IgD-negative memory B cell (primary cell): ENCODE data around the gene DSCAM. TPM values are rescaled to one million over a fixed set of nuclear protein-coding genes. Genes with fewer than 3 reads are reported as not detected.

Source experiments
- H3K27ac Mint-ChIP-seq, 3 donors: one replicate each; pipeline ENCODE4 v1.8.0; 2020 to 2022; ENCODE audit warnings: mild to moderate bottlenecking in 3 of 3, mixed read lengths in 3 of 3, moderate library complexity in 1 of 3
- H3K27me3 Mint-ChIP-seq: one replicate; pipeline ENCODE4 v1.8.0; 2021; ENCODE audit warnings: mixed read lengths
- H3K36me3 Mint-ChIP-seq: one replicate; pipeline ENCODE4 v1.8.0; 2020; ENCODE audit warnings: mild to moderate bottlenecking, mixed read lengths
- H3K4me1 Mint-ChIP-seq, 3 donors: one replicate each; pipeline ENCODE4 v1.8.0; 2020 to 2022; ENCODE audit warnings: mixed read lengths in 3 of 3, mild to moderate bottlenecking in 1 of 3
- H3K4me3 Mint-ChIP-seq, 4 donors: one replicate each; pipeline ENCODE4 v1.8.0; 2020 to 2022; ENCODE audit warnings: mild to moderate bottlenecking in 4 of 4, mixed read lengths in 4 of 4, moderate library complexity in 3 of 4
- H3K9me3 Mint-ChIP-seq, 3 donors: one replicate each; pipeline ENCODE4 v1.8.0; 2020 to 2021; ENCODE audit warnings: mixed read lengths in 3 of 3, mild to moderate bottlenecking in 1 of 3
- polyA plus RNA-seq: library from polyadenylated mRNA; unstranded; fragments of 300-500 nt; fragmentation: Illumina TruSeq; gene quantifications from one replicate; pipeline ENCODE4 v1.2.3, GENCODE V29; 2021

The DSCAM gene
- polyA plus RNA-seq, 1 donor from 2014 or later = not detected

DNA sequence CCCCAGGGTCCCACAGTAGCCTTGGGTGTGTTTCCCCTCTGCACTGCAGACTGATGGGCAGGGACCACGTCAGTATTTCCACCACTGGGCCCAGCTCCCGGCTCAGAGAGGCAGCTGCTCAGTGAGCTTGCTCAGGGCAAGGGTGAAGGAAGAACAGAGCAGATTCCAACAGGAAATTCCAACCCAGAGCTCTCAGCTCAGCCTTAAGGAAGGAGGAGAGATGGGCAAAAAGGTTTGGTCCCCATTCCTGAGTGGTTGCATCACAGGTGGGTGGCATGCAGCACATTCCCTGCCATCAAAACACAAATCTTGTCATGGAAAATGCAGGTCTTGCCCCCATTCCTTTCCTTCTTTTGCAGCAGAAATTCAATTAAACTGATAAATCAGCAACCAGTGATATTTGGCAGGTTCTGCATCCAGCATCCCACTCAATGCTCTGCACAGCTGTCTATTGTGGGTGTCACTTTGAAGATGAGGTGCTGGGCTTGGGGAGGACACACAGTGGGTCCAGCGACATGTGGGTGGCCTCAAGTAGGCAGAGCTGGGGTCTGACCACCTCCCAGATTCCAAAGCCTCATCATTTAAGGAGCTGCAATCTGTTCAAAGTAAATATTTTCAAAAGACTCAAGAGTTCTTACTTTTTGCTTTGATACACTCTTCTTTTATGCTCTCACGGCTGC, 315.4 kb downstream of the DSCAM start:
- Mint-ChIP-seq H3K36me3 (no peaks in the 10 kb centered on the region), H3K4me1 (no peaks in the 10 kb centered on the region), H3K9me3 (peaks cover 11 to 12% (median 11%) of the 10 kb centered on the region in 3 donors), H3K4me3 (no peak overlapping the region), H3K27me3 (no peaks in the 10 kb centered on the region), H3K27ac (no peak overlapping the region)

DNA sequence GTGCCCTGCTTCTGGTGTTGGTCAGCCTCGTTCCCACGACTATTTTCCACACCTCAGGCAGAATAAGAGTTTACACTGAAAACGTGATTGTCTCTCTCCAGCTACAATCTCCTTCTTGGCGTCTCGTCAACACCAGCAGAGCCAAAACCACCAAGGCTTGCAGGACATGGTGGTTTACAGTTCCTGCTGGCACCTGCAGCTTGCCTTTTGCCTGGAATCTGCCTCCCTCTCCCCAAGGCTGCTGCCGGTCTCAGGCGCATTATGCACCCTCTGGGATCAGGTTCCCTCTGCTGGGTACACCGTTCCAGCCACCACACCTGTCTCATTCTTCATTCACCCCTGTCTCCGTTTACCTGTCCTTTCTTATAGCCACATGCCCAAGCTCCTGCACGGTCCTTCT, 315.9 kb downstream of the DSCAM start:
- H3K4me3 Mint-ChIP-seq = no peak overlapping the region
- H3K27me3 Mint-ChIP-seq = no peaks in the 10 kb centered on the region
- H3K9me3 Mint-ChIP-seq = peaks cover 11 to 12% (median 11%) of the 10 kb centered on the region in 3 donors
- no peak overlapping the region for H3K27ac Mint-ChIP-seq
- no peaks in the 10 kb centered on the region for H3K36me3 Mint-ChIP-seq
- no peaks in the 10 kb centered on the region for H3K4me1 Mint-ChIP-seq

DNA sequence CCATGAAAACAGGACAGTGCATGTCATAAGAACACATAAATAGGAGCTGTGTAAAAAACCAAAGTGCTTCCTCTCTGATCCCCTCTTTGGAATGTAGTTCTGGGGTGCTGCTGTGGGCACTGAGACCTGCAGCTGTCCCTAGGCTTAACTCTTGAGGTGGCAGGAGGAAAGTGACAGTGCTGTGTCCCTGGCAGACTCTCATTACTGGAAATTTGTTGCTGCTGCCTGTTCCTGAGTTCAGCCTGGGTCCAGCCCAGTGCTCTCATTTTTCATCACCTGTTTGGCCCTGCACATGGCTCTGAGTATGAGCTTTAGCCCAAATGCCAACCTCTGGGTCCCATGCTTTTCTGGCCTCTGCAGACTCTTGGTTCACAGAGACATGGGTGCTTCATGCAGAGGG, 329.3 kb downstream of the DSCAM start:
- H3K9me3 Mint-ChIP-seq = peaks cover 0 to 6% (median 3%) of the 10 kb centered on the region in 3 donors
- H3K36me3 Mint-ChIP-seq = no peaks in the 10 kb centered on the region
- no peak overlapping the region for H3K27ac Mint-ChIP-seq
- H3K4me3 Mint-ChIP-seq = no peak overlapping the region
- H3K27me3 Mint-ChIP-seq = no peaks in the 10 kb centered on the region
- no peaks in the 10 kb centered on the region for H3K4me1 Mint-ChIP-seq

DNA sequence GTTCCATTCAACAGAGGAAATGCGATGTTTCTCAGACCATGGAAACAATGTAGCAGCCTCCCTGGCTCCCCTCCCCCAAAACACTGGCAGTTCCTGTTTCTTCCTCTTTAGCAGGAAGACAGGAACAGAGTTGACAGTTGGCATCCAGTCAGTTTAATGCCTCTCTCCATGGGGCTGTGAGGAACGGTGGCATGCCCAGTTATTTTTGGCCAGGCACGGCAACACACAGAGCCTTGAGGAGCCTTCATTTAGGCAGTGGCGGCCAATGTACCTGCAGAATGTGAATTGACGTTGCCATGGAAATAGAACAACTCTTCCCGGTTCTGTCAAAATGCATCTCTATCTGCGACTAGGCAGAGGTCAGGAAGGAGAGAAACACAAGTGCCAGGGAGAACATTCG, 330.6 kb downstream of the DSCAM start:
- peaks cover 3 to 6% (median 4%) of the 10 kb centered on the region in 3 donors for H3K9me3 Mint-ChIP-seq
- H3K27ac Mint-ChIP-seq = no peak overlapping the region
- H3K27me3 Mint-ChIP-seq = no peaks in the 10 kb centered on the region
- no peak overlapping the region for H3K4me3 Mint-ChIP-seq
- H3K36me3 Mint-ChIP-seq = no peaks in the 10 kb centered on the region
- H3K4me1 Mint-ChIP-seq = no peaks in the 10 kb centered on the region

DNA sequence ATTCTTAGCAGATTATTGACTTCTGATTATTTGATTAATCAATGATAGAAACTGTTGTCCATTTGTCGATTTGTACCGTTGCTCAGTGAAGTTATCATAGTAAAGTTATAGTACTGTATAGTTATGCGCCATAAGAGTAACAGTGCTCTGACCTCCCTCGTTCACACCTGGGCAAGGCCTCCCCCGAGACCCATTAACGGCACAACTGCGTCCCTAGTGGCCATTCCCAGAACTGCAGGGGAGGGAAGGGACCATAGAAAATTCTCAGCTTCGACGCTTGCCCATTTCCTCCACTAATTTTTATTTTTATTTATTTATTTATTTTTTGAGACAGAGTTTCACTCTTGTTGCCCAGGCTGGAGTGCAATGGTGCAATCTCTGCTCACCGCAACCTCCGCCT, 334.4 kb downstream of the DSCAM start:
- no peaks in the 10 kb centered on the region for H3K27me3 Mint-ChIP-seq
- H3K27ac Mint-ChIP-seq = no peak overlapping the region
- H3K36me3 Mint-ChIP-seq = no peaks in the 10 kb centered on the region
- peaks cover 3 to 6% (median 4%) of the 10 kb centered on the region in 3 donors for H3K9me3 Mint-ChIP-seq
- no peak overlapping the region for H3K4me3 Mint-ChIP-seq
- no peaks in the 10 kb centered on the region for H3K4me1 Mint-ChIP-seq

DNA sequence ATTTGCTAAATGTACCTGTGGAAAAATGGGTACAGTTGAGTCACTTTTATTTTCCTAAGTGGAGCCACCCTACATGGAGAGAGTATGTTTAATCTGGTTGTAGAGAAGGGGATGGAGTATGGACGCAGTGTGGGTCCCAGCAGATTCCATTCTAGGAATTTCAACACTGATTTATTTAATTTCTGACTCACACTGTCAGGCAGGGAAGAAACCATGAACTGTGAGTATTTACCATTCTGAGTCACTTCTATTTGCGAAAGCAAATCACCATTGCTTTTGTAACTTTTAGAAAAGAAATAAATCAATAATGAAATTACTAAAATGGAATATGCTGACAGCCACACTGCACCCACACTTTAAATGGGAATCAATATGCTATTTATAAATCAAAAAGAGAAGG, 339.0 kb downstream of the DSCAM start:
- no peaks in the 10 kb centered on the region for H3K27me3 Mint-ChIP-seq
- no peaks in the 10 kb centered on the region for H3K36me3 Mint-ChIP-seq
- peaks cover 1 to 6% (median 1%) of the 10 kb centered on the region in 3 donors for H3K9me3 Mint-ChIP-seq
- no peaks in the 10 kb centered on the region for H3K4me1 Mint-ChIP-seq
- no peak overlapping the region for H3K4me3 Mint-ChIP-seq
- no peak overlapping the region for H3K27ac Mint-ChIP-seq

DNA sequence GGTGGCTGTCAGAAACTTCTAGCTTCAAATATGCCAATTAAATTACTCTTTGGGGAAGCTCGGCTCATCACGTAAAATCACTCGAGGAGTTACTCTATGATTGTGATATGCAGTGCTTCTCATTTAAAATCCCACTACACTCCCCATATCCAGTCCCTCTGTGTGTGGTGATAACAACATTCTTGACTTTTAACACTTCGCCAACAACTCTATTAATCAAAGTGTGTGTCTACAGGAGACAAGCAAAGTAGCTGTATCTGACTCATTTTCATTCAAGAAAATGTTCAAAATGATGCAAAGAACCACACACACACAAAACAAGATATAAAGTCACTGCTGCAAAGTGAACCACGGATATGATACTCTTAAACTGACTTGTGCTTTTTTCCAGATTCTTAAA, 341.3 kb downstream of the DSCAM start:
- H3K27ac Mint-ChIP-seq = no peak overlapping the region
- H3K4me3 Mint-ChIP-seq = no peak overlapping the region
- H3K9me3 Mint-ChIP-seq = peaks cover 0 to 3% (median 0%) of the 10 kb centered on the region in 3 donors
- H3K27me3 Mint-ChIP-seq = no peaks in the 10 kb centered on the region
- no peaks in the 10 kb centered on the region for H3K4me1 Mint-ChIP-seq
- H3K36me3 Mint-ChIP-seq = no peaks in the 10 kb centered on the region

DNA sequence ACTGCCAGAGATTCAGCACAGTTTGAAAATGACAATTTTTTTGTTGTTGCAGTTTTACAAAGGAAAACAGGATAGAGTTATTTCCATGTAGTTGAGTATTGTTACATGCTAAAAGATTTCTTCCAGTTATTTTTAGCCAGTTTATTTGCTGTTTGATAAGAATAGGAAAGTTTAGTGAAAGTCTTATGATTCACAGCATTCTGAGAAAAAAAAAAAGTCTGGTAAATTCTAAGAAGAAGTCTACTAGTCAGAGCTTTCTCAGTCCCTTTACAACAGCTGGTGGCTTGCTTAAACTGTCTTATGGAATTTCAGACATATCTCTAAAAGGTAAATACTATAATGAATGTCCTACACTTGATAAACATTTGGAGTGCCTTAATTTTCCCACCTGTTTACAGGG, 341.7 kb downstream of the DSCAM start:
- H3K4me3 Mint-ChIP-seq = no peak overlapping the region
- no peaks in the 10 kb centered on the region for H3K27me3 Mint-ChIP-seq

DNA sequence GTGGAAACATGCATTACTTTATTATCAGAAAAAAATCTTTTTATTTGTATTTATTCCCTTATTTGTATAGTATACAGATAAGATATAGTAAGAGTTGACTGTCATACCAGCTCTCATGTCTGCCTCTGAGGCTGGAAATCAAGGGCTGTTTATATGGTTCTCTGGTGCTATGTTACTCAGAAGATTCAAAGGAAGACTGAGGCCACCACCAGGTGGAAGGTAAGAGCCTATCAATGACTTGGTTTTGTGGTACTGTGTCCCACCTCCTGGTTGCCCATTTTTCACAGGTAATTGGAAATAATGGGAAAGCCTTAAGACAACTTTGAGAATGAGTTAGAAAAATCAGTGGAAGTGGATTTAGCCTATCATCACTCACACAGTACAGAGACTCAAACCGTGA, 342.1 kb downstream of the DSCAM start:
- H3K4me1 Mint-ChIP-seq = no peaks in the 10 kb centered on the region
- no peak overlapping the region for H3K4me3 Mint-ChIP-seq
- no peaks in the 10 kb centered on the region for H3K27me3 Mint-ChIP-seq
- peaks cover 0 to 5% (median 0%) of the 10 kb centered on the region in 3 donors for H3K9me3 Mint-ChIP-seq
- no peaks in the 10 kb centered on the region for H3K36me3 Mint-ChIP-seq
- H3K27ac Mint-ChIP-seq = no peak overlapping the region

More for the DNA sequence above, 341.7 kb downstream of the DSCAM start:
- Mint-ChIP-seq H3K4me1 (no peaks in the 10 kb centered on the region), H3K36me3 (no peaks in the 10 kb centered on the region), H3K27ac (no peak overlapping the region), H3K9me3 (peaks cover 0 to 4% (median 0%) of the 10 kb centered on the region in 3 donors)

DNA sequence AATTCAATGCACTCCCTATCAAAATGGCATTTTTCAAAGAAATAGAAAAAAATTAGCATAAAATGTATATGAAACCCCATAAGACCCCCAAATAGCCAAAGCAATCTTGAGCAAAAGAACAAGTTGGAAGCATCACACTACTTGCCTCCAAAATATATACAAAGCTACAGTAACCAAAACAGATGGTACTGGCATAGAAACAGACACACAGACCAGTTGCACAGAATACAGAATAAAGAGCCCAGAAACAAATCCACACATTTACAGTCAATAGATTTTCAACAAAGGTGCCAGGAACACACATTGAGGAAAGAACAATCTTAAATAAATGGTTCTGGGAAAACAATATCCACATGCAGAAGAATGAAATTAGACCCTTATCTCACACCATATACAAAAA, 350.8 kb downstream of the DSCAM start:
- Mint-ChIP-seq H3K4me3 (no peak overlapping the region), H3K9me3 (peaks cover 4 to 22% (median 10%) of the 10 kb centered on the region in 3 donors), H3K27me3 (no peaks in the 10 kb centered on the region), H3K4me1 (no peaks in the 10 kb centered on the region), H3K36me3 (no peaks in the 10 kb centered on the region), H3K27ac (no peak overlapping the region)

DNA sequence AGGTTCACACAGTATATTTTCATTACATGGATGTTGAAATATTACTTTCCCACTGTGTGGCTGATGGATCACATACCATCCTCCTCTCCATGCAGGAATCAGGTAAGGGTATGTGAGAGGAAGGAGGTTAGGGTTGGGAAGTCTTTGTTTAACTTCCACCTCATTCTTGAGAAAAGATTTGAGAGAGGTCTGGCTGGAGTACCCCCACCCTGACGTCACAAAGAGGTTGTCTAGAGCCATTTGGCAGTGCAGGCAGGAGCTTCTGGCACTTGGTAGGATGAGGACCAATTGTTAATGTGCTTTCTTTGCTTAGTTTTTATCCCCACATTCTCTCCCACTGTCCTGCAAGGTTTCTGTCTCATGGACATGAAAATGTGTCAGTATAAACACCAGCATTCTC, 356.6 kb downstream of the DSCAM start:
- no peaks in the 10 kb centered on the region for H3K4me1 Mint-ChIP-seq
- H3K27me3 Mint-ChIP-seq = no peaks in the 10 kb centered on the region
- no peak overlapping the region for H3K4me3 Mint-ChIP-seq
- H3K9me3 Mint-ChIP-seq = peaks cover 6 to 22% (median 9%) of the 10 kb centered on the region in 3 donors
- H3K36me3 Mint-ChIP-seq = no peaks in the 10 kb centered on the region
- no peak overlapping the region for H3K27ac Mint-ChIP-seq

DNA sequence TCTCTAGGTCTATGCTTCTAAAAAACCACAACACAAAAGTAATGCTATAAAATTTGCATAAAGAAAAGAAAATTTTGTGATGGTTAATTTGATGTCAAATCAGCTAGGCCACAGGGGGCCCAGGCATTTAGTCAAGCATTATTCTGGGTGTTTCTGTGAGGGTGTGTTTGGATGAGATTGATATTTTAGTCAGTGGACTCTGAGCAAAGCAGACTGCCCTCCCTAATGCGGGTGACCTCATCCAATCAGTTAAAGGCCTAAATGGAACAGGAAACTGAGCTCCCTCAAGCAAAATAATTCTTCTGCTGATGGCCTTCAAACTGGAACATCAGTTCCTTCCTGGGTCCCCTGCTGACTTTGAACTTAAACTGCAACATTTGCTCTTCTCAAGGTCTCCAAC, 358.0 kb downstream of the DSCAM start:
- H3K4me3 Mint-ChIP-seq = no peak overlapping the region
- peaks cover 5 to 18% (median 11%) of the 10 kb centered on the region in 3 donors for H3K9me3 Mint-ChIP-seq
- no peaks in the 10 kb centered on the region for H3K36me3 Mint-ChIP-seq
- H3K27me3 Mint-ChIP-seq = peaks cover 2% of the 10 kb centered on the region
- H3K4me1 Mint-ChIP-seq = no peaks in the 10 kb centered on the region
- H3K27ac Mint-ChIP-seq = no peak overlapping the region

DNA sequence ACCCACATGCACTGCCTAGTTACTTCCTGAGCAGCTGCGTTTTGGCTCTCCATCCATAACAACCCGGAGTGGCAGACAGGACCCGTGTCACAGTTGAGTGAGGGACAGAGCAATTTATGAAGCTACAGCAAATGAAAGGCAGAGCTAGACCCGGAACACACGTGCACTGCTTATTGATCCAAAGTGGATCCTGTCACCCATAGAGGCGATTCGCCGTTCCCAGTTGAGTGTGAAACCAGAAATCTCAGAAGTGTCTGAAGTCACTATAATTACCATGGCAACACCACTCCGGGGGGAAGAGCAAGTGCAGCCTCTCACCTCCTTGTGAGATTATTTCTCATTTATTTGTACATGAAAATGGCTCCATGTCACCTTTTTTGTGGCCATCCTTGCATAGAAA, 365.2 kb downstream of the DSCAM start:
- H3K4me3 Mint-ChIP-seq = no peak overlapping the region
- H3K4me1 Mint-ChIP-seq = no peaks in the 10 kb centered on the region
- H3K9me3 Mint-ChIP-seq = peaks cover 0 to 4% (median 2%) of the 10 kb centered on the region in 3 donors
- peaks cover 2% of the 10 kb centered on the region for H3K27me3 Mint-ChIP-seq
- H3K27ac Mint-ChIP-seq = no peak overlapping the region
- H3K36me3 Mint-ChIP-seq = no peaks in the 10 kb centered on the region

DNA sequence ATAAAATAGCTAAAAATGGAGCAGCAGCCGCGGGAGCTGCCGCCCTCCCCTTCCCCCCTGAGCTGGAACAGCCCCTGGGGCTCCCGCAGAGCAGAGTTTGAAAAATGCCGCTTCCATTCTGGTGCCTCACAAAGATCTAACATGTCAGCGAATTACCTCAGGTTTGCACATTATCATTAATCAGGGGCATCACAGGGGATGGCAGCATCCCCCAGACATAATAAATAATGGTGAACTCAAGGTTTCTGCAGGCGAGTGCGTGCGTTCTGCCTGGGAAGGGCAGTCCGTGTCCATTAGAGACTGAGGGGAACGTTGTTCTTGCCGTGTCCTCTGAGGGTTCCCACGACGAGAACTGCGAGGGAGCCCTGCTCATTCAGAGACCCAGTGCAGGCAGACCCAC, 372.4 kb downstream of the DSCAM start:
- no peaks in the 10 kb centered on the region for H3K4me1 Mint-ChIP-seq
- H3K9me3 Mint-ChIP-seq = peaks cover 0 to 3% (median 2%) of the 10 kb centered on the region in 3 donors
- no peak overlapping the region for H3K27ac Mint-ChIP-seq
- H3K27me3 Mint-ChIP-seq = no peaks in the 10 kb centered on the region
- H3K36me3 Mint-ChIP-seq = no peaks in the 10 kb centered on the region
- H3K4me3 Mint-ChIP-seq = no peak overlapping the region

DNA sequence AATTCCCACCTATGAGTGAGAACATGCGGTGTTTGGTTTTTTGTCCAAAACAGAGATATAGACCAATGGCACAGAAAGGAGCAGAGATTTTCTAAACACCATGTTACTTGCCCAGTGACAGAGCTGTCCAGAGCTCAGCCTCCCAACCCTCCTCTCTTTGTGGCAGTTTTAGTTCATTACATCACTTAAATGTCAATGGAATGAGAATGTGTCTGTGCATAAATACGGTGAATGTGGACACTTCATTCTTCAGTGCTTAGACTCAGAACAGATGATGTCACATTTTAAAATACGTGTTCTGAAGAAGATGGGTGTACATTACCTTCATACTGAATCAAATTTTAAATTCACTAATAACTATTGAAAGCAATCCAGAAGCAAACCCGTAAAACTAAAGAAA, 374.9 kb downstream of the DSCAM start:
- Mint-ChIP-seq H3K9me3 (no peaks in the 10 kb centered on the region), H3K4me3 (no peak overlapping the region), H3K27ac (no peak overlapping the region), H3K36me3 (no peaks in the 10 kb centered on the region), H3K4me1 (no peaks in the 10 kb centered on the region), H3K27me3 (no peaks in the 10 kb centered on the region)

DNA sequence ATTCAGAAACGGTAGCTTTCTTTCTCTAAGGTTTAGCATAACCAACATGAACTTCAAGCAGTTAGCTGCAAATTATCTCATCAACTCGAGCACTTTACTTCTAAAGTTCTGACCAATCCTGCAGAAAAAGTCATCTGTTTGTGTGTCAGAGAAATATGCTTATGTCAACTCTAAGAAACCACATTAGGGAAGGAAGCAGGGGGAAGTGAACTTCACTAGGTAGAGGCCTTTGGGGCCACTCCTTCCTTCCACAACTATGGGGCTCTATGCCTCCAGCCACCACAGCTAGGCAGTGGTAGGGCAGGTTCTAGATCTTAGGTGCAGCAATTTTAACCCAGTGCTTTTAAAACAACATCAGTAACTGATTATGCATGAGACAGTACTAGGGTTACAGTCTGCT, 375.9 kb downstream of the DSCAM start:
- H3K9me3 Mint-ChIP-seq = no peaks in the 10 kb centered on the region
- H3K4me3 Mint-ChIP-seq = no peak overlapping the region
- no peaks in the 10 kb centered on the region for H3K36me3 Mint-ChIP-seq
- H3K27ac Mint-ChIP-seq = no peak overlapping the region
- H3K4me1 Mint-ChIP-seq = no peaks in the 10 kb centered on the region
- no peaks in the 10 kb centered on the region for H3K27me3 Mint-ChIP-seq
